GM12878 (cell line): ENCODE data around the gene IFI27L1. TPM values are rescaled to one million over a fixed set of nuclear protein-coding genes. Genes with fewer than 3 reads are reported as not detected.
A peak's percentile ranks its signal among the peaks of the same experiment; 100 is the strongest.

Source experiments
- ATAC-seq: fragments of 200-7000 bp; cut with Tn5 transposase; 3 replicates; pipeline ENCODE4 v1.9.1; 2020; ENCODE audit warnings: mild to moderate bottlenecking, moderate library complexity
- BruUV-seq: library from RNA; stranded (reverse); fragments of 400-500 nt; replicated peaks from 2 replicates; lab custom pipeline; 2021; lab: Mats Ljungman, UMichigan
- CTCF ChIA-PET: fragments of 300-600 bp; sonication (Branson Sonifier 250); formaldehyde crosslinking; extraction: SDS; loops from one replicate; lab custom pipeline; 2021; ENCODE audit warnings: inconsistent platforms; lab: Yijun Ruan, JAX
- POLR2A ChIA-PET: fragments of 350-600 bp; formaldehyde crosslinking; extraction: SDS; loops from one replicate; lab custom pipeline; 2021; ENCODE audit warnings: inconsistent platforms; lab: Charles Lee
- RAD21 ChIA-PET: fragments of 300-600 bp; sonication (Branson Sonifier 250); formaldehyde crosslinking; loops from one replicate; lab custom pipeline; 2023; ENCODE audit warnings: antibody characterized with exemption; ENCODE audit not compliant: unreplicated experiment; lab: Charles Lee
- SMC1A ChIA-PET: fragments of 300-600 bp; sonication (Branson Sonifier 250); formaldehyde crosslinking; loops from one replicate; lab custom pipeline; 2023; ENCODE audit not compliant: unreplicated experiment, uncharacterized antibody; lab: Charles Lee
- DNase-seq: peaks from one replicate; pipeline ENCODE4 v3.0.0-alpha.2; 2011; ENCODE audit warnings: low read depth, low spot score
- FAIRE-seq: peaks from 3 replicates; lab custom pipeline; 2011; peaks lifted over from hg19 to GRCh38; lab: Jason Lieb, UNC
- H2AFZ ChIP-seq: 2 replicates; pipeline ENCODE4 v1.6.0; 2011; ENCODE audit warnings: low read depth, low read length, control low read depth; ENCODE audit not compliant: control insufficient read depth
- H3K27ac ChIP-seq: 2 replicates; pipeline ENCODE4 v1.5.1; 2011; ENCODE audit warnings: control low read depth; ENCODE audit not compliant: control insufficient read depth, insufficient read depth
- H3K27me3 ChIP-seq, 2 experiments: replicated peaks in 1 of 2; 2 replicates each; pipeline versions ENCODE4 v1.6.0 to v1.6.1; 2011; ENCODE audit warnings: low read length in 1 of 2; ENCODE audit not compliant: control insufficient read depth in 2 of 2, insufficient read depth in 2 of 2
- H3K36me3 ChIP-seq, 2 experiments: 2 replicates each; pipeline ENCODE4 v1.5.1; 2011; ENCODE audit warnings: low read length in 1 of 2; ENCODE audit not compliant: control insufficient read depth in 2 of 2, insufficient read depth in 2 of 2
- H3K4me1 ChIP-seq: 2 replicates; pipeline ENCODE4 v1.6.1; 2011; ENCODE audit warnings: mild to moderate bottlenecking, low read length, moderate library complexity, mixed read lengths; ENCODE audit not compliant: control insufficient read depth, insufficient read depth
- H3K4me2 ChIP-seq: 2 replicates; pipeline ENCODE4 v1.6.0; 2011; ENCODE audit warnings: control low read depth; ENCODE audit not compliant: control insufficient read depth, insufficient read depth
- H3K4me3 ChIP-seq: fragments of 200-600 bp; sonication (generic); 2 replicates; pipeline ENCODE4 v1.5.1; 2016
- H3K79me2 ChIP-seq: 2 replicates; pipeline ENCODE4 v1.6.0; 2011; ENCODE audit warnings: low read length; ENCODE audit not compliant: control insufficient read depth, insufficient read depth
- H3K9ac ChIP-seq: 2 replicates; pipeline ENCODE4 v1.8.0; 2011; ENCODE audit warnings: low read length, control low read depth, mixed read lengths; ENCODE audit not compliant: control insufficient read depth, insufficient read depth
- H3K9me3 ChIP-seq: replicated peaks from 3 replicates; pipeline ENCODE4 v1.5.1; 2011; ENCODE audit warnings: mild to moderate bottlenecking, low read length; ENCODE audit not compliant: control insufficient read depth, insufficient read depth
- H4K20me1 ChIP-seq: 2 replicates; pipeline ENCODE4 v1.6.0; 2011; ENCODE audit not compliant: control insufficient read depth, insufficient read depth
- ASH2L ChIP-seq: fragments of 300-600, 200-600 bp; sonication (generic); IDR thresholded peaks from 2 replicates; pipeline ENCODE4 v1.6.1; 2017; ENCODE audit warnings: low read depth, mild to moderate bottlenecking, borderline replicate concordance
- CREM ChIP-seq: IDR thresholded peaks from 2 replicates; pipeline ENCODE4 v1.6.1; 2014; ENCODE audit warnings: antibody characterized with exemption, low read depth
- FOXM1 ChIP-seq: IDR thresholded peaks from 2 replicates; pipeline ENCODE4 v1.6.1; 2012; ENCODE audit warnings: low read depth, mild to moderate bottlenecking, inconsistent platforms, low read length, moderate library complexity
- GABPA ChIP-seq: IDR thresholded peaks from 2 replicates; pipeline ENCODE4 v1.6.1; 2014; ENCODE audit warnings: antibody characterized with exemption, low read depth, mild to moderate bottlenecking, inconsistent platforms
- IKZF2 ChIP-seq, 2 experiments: fragments of 450-650 bp; IDR thresholded peaks; 2 replicates each; pipeline ENCODE4 v1.6.1; 2017; ENCODE audit warnings: mild to moderate bottlenecking in 2 of 2, moderate library complexity in 2 of 2
- JUND ChIP-seq: IDR thresholded peaks from 2 replicates; pipeline ENCODE4 v1.6.1; 2012; ENCODE audit warnings: low read depth, mild to moderate bottlenecking, low read length, improper control_type of control experiment, moderate library complexity
- KLF5 ChIP-seq: fragments of 450-650 bp; IDR thresholded peaks from 2 replicates; pipeline ENCODE4 v1.6.1; 2014; ENCODE audit warnings: mild to moderate bottlenecking; ENCODE audit not compliant: partially characterized antibody
- POLR2AphosphoS5 ChIP-seq: IDR thresholded peaks from 2 replicates; pipeline ENCODE4 v1.6.1; 2011; ENCODE audit warnings: mild to moderate bottlenecking, low read length, inconsistent platforms
- RELA ChIP-seq: fragments of 450-650 bp; IDR thresholded peaks from 2 replicates; pipeline ENCODE4 v1.8.0; 2014; ENCODE audit warnings: borderline replicate concordance; ENCODE audit not compliant: partially characterized antibody
- SIN3A ChIP-seq: IDR thresholded peaks from 2 replicates; pipeline ENCODE4 v1.6.1; 2012; ENCODE audit warnings: low read depth, low read length, improper control_type of control experiment
- SMC3 ChIP-seq: IDR thresholded peaks from 2 replicates; pipeline ENCODE4 v1.6.1; 2011; ENCODE audit warnings: low read length, improper control_type of control experiment, borderline replicate concordance
- WRNIP1 ChIP-seq: IDR thresholded peaks from 2 replicates; pipeline ENCODE4 v1.6.1; 2011; ENCODE audit warnings: low read depth, low read length, improper control_type of control experiment, borderline replicate concordance
- YBX1 ChIP-seq: fragments of 450-650 bp; IDR thresholded peaks from 2 replicates; pipeline ENCODE4 v1.6.1; 2016; ENCODE audit warnings: antibody characterized with exemption
- YY1 ChIP-seq: IDR thresholded peaks from 2 replicates; pipeline ENCODE4 v1.6.1; 2011; ENCODE audit warnings: low read depth, mild to moderate bottlenecking, low read length
- ZNF24 ChIP-seq: fragments of 450-650 bp; IDR thresholded peaks from 2 replicates; pipeline ENCODE4 v1.6.1; 2017; ENCODE audit warnings: antibody characterized with exemption, mild to moderate bottlenecking
- ZNF274 ChIP-seq: IDR thresholded peaks from one replicate; pipeline ENCODE4 v1.8.0; 2011; ENCODE audit not compliant: insufficient read length, insufficient read depth
- WGBS: methylation state at CpG from one replicate; pipeline ENCODE4 v1.1.6; 2016; ENCODE audit warnings: low lambda C conversion rate; ENCODE audit not compliant: insufficient replicate concordance, insufficient coverage; ENCODE audit errors: missing lambda C conversion rate; 5-methylcytosine and 5-hydroxymethylcytosine counted together
- in situ Hi-C: fragments of 300-500 bp; cut with MboI; formaldehyde crosslinking; loops from 9 replicates; pipeline ENCODE4 v1.14.3; 2018; ENCODE audit warnings: mixed read lengths
- intact Hi-C: fragments of 100-400 bp; cut with micrococcal nuclease; formaldehyde crosslinking; loops from one replicate; pipeline ENCODE4 v1.14.2; 2022; ENCODE audit not compliant: unreplicated experiment
- polyA plus RNA-seq, 11 experiments: library from polyadenylated mRNA; depleted of rRNA in 4 of 11; unstranded in 6 of 11; stranded (reverse) in 5 of 11; fragments of >200 nt; fragmentation: Nextera tagmentation in 4 of 11; fragmentation: Illumina TruSeq in 1 of 11; extraction: Ambion mirVana in 4 of 11; extraction: Trizol in 1 of 11; gene quantifications; 1 replicate in 1 of 11; 2 replicates in 10 of 11; pipeline versions ENCODE4 v1.2.1 to v1.2.3, GENCODE V29; 2011 to 2016; ENCODE audit warnings: inconsistent platforms in 2 of 11, missing spikeins in 2 of 11, low read depth in 1 of 11
- total RNA-seq, 4 experiments: library from RNA; depleted of rRNA in 3 of 4; stranded (reverse); fragments of >200 nt in 3 of 4; fragmentation: Illumina TruSeq in 1 of 4; extraction: Trizol in 1 of 4; gene quantifications; 2 replicates each; pipeline versions ENCODE4 v1.2.1 to v1.2.3, GENCODE V29; 2013 to 2021
- TF ChIP-seq, protein P1 (sequence below): IDR thresholded peaks from 2 replicates; pipeline ENCODE4 v1.6.1; 2012; ENCODE audit warnings: improper control_type of control experiment, low read depth, low read length; ENCODE audit not compliant: insufficient replicate concordance
- TF ChIP-seq, protein P2 (sequence below): fragments of 450-650 bp; IDR thresholded peaks from 2 replicates; pipeline ENCODE4 v1.6.1; 2017; ENCODE audit warnings: mild to moderate bottlenecking, moderate library complexity

The IFI27L1 gene
- total and polyA plus RNA-seq, 10 of the 15 experiments (the other 5 are each of a cell fraction or from before 2014, with no cell fraction given), result 17.4 to 38.8 (median 27.6) TPM

DNA sequence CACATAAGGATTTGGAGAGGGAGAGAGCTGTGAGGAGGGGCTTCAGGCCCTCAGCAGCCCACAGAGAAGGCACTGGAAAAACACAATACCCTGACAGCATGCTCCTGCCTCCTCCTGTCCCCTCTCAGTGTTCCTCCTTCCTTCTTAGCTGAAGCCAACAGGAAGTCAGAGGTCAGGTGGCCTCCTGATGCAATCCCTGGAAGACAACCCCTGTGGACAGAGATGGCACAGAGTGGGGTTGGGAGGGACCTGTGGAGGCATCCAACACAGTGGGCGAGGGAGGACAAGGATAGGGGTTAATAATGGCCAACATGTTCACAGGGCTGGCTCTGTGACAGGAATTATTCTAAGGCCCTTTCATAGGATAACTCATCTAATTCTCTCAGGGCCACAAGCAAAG is 63.7 kb downstream of the IFI27L1 start:
- SMC1A ChIA-PET, result no interaction called here
- Histone ChIP-seq H3K9me3 (no peaks in the 10 kb centered on the region; the same call in 2 of the 3 replicates), H3K4me1 (peaks cover 5% of the 10 kb centered on the region), H3K27me3 (no peaks in the 10 kb centered on the region), H3K36me3 (no peaks in the 10 kb centered on the region), H3K27ac (no peak overlapping the region), H4K20me1 (no peaks in the 10 kb centered on the region), H3K9ac (no peak overlapping the region), H3K4me3 (no peak overlapping the region), H2AFZ (peak overlapping the region; percentile 29; the same call in 1 of the 2 replicates), H3K4me2 (no peak overlapping the region), H3K79me2 (no peaks in the 10 kb centered on the region)
- no peak for FAIRE-seq
- RAD21 ChIA-PET, result no interaction called here
- in situ Hi-C loops (no loop called here), intact Hi-C loops (no loop called here)
- ATAC-seq, result no peak
- POLR2A ChIA-PET, result no interaction called here
- CTCF ChIA-PET, result interaction anchor here (1.6 to 4.4 kb wide), 3 partner anchors 13 to 108 kb away, joined by 3 to 34 read pairs (median 6); no protein-coding TSS in a partner anchor
- no TSS peak for BruUV-seq
- 89% methylated on average over 1 of the region's 1 CpG for WGBS
- DNase-seq, result no peak
- no peak for TF ChIP-seq ASH2L
- TF ChIP-seq RELA, result no peak
- no peak for TF ChIP-seq WRNIP1
- no peak for TF ChIP-seq YY1
- TF ChIP-seq ZNF274, result no peak
- no peak for TF ChIP-seq POLR2AphosphoS5
- no peak for TF ChIP-seq CREM
- no peak for TF ChIP-seq FOXM1
- no peak for TF ChIP-seq IKZF2 (IDR thresholded peaks at IDR 0.05)
- no peak for TF ChIP-seq YBX1
- TF ChIP-seq, protein P1, sequence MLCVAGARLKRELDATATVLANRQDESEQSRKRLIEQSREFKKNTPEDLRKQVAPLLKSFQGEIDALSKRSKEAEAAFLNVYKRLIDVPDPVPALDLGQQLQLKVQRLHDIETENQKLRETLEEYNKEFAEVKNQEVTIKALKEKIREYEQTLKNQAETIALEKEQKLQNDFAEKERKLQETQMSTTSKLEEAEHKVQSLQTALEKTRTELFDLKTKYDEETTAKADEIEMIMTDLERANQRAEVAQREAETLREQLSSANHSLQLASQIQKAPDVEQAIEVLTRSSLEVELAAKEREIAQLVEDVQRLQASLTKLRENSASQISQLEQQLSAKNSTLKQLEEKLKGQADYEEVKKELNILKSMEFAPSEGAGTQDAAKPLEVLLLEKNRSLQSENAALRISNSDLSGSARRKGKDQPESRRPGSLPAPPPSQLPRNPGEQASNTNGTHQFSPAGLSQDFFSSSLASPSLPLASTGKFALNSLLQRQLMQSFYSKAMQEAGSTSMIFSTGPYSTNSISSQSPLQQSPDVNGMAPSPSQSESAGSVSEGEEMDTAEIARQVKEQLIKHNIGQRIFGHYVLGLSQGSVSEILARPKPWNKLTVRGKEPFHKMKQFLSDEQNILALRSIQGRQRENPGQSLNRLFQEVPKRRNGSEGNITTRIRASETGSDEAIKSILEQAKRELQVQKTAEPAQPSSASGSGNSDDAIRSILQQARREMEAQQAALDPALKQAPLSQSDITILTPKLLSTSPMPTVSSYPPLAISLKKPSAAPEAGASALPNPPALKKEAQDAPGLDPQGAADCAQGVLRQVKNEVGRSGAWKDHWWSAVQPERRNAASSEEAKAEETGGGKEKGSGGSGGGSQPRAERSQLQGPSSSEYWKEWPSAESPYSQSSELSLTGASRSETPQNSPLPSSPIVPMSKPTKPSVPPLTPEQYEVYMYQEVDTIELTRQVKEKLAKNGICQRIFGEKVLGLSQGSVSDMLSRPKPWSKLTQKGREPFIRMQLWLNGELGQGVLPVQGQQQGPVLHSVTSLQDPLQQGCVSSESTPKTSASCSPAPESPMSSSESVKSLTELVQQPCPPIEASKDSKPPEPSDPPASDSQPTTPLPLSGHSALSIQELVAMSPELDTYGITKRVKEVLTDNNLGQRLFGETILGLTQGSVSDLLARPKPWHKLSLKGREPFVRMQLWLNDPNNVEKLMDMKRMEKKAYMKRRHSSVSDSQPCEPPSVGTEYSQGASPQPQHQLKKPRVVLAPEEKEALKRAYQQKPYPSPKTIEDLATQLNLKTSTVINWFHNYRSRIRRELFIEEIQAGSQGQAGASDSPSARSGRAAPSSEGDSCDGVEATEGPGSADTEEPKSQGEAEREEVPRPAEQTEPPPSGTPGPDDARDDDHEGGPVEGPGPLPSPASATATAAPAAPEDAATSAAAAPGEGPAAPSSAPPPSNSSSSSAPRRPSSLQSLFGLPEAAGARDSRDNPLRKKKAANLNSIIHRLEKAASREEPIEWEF, result no peak
- no peak for TF ChIP-seq KLF5
- TF ChIP-seq JUND, result no peak
- TF ChIP-seq SIN3A, result no peak
- no peak for TF ChIP-seq GABPA
- TF ChIP-seq SMC3, result no peak
- TF ChIP-seq ZNF24, result no peak
- TF ChIP-seq, protein P2, sequence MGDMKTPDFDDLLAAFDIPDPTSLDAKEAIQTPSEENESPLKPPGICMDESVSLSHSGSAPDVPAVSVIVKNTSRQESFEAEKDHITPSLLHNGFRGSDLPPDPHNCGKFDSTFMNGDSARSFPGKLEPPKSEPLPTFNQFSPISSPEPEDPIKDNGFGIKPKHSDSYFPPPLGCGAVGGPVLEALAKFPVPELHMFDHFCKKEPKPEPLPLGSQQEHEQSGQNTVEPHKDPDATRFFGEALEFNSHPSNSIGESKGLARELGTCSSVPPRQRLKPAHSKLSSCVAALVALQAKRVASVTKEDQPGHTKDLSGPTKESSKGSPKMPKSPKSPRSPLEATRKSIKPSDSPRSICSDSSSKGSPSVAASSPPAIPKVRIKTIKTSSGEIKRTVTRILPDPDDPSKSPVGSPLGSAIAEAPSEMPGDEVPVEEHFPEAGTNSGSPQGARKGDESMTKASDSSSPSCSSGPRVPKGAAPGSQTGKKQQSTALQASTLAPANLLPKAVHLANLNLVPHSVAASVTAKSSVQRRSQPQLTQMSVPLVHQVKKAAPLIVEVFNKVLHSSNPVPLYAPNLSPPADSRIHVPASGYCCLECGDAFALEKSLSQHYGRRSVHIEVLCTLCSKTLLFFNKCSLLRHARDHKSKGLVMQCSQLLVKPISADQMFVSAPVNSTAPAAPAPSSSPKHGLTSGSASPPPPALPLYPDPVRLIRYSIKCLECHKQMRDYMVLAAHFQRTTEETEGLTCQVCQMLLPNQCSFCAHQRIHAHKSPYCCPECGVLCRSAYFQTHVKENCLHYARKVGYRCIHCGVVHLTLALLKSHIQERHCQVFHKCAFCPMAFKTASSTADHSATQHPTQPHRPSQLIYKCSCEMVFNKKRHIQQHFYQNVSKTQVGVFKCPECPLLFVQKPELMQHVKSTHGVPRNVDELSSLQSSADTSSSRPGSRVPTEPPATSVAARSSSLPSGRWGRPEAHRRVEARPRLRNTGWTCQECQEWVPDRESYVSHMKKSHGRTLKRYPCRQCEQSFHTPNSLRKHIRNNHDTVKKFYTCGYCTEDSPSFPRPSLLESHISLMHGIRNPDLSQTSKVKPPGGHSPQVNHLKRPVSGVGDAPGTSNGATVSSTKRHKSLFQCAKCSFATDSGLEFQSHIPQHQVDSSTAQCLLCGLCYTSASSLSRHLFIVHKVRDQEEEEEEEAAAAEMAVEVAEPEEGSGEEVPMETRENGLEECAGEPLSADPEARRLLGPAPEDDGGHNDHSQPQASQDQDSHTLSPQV, result no peak
